GM23248 (cell line): Measurements from ENCODE around the gene DTX2.
"Not testable (repeated sequence)": the region's sequence is repeated elsewhere in the genome, so short reads cannot be mapped to it uniquely, and the experiment has no call there.

Experiments
- EZH2 ChIP-seq: fragments of 200-600 bp; sonication (generic); IDR thresholded peaks from 2 replicates; pipeline ENCODE4 v1.6.1; 2018; ENCODE audit warnings: antibody characterized with exemption, mild to moderate bottlenecking; ENCODE audit not compliant: insufficient read depth, poor library complexity, severe bottlenecking
- EZH2phosphoT487 ChIP-seq: fragments of 200-600 bp; sonication (generic); IDR thresholded peaks from 2 replicates; pipeline ENCODE4 v1.6.1; 2018; ENCODE audit warnings: antibody characterized with exemption, moderate library complexity, mild to moderate bottlenecking, low read depth; ENCODE audit not compliant: insufficient read depth

DNA sequence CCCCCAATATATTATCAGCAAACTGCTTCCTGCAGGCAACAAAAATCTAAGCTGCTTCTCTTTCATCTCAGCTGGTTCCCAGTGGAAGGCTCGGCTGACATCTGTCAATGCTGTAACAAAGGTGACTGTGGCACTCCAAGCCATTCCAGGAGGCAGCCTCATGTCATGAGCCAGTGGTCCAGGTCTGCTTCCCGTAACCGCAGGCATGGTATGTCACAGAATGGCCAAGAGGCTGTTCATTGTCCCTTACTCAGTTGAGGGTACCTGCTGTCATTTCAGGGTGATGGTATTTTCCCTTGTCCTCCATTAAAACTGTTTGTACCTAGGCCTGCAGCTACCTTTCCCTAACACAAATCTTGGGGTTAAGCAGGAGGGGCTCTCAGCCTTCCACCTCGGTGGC is 21.1 kb upstream of the DTX2 start:
- TF ChIP-seq EZH2, EZH2phosphoT487: not testable (repeated sequence)
